Keratinocyte (primary cell): ENCODE data around the gene NCK2. TPM values are rescaled to one million over a fixed set of nuclear protein-coding genes. Genes with fewer than 3 reads are reported as not detected.

Source experiments
- DNase-seq: peaks from one replicate; pipeline ENCODE4 v3.0.0-alpha.2; 2011; ENCODE audit warnings: low read depth, missing footprints, low spot score
- FAIRE-seq: peaks from 2 replicates; lab custom pipeline; 2011; peaks lifted over from hg19 to GRCh38; lab: Jason Lieb, UNC
- H2AFZ ChIP-seq: 2 replicates; pipeline ENCODE4 v1.6.0; 2012; ENCODE audit warnings: low read length, control low read depth, inconsistent platforms; ENCODE audit not compliant: control insufficient read depth
- H3K27ac ChIP-seq: 2 replicates; pipeline ENCODE4 v1.5.1; 2011; ENCODE audit warnings: low read length; ENCODE audit not compliant: control insufficient read depth, insufficient read depth
- H3K27me3 ChIP-seq: 3 replicates; pipeline ENCODE4 v1.6.0; 2011; ENCODE audit warnings: low read length; ENCODE audit not compliant: control insufficient read depth, insufficient read depth; ENCODE audit errors: extremely low read depth
- H3K36me3 ChIP-seq, 2 experiments: 2 replicates in 1 of 2; 3 replicates in 1 of 2; pipeline ENCODE4 v1.5.1; 2011; ENCODE audit warnings: low read length in 2 of 2, mild to moderate bottlenecking in 1 of 2; ENCODE audit not compliant: control insufficient read depth in 2 of 2, insufficient read depth in 2 of 2; ENCODE audit errors: extremely low read depth in 1 of 2
- H3K4me1 ChIP-seq: 3 replicates; pipeline ENCODE4 v1.5.1; 2011; ENCODE audit warnings: low read length; ENCODE audit not compliant: control insufficient read depth, insufficient read depth; ENCODE audit errors: extremely low read depth
- H3K4me2 ChIP-seq: 3 replicates; pipeline ENCODE4 v1.6.0; 2011; ENCODE audit warnings: low read depth, low read length; ENCODE audit not compliant: control insufficient read depth, insufficient read depth; ENCODE audit errors: extremely low read depth
- H3K4me3 ChIP-seq, 3 experiments: fragments of 200-600 bp in 1 of 3; sonication (generic) in 1 of 3; 2 replicates in 2 of 3; 3 replicates in 1 of 3; pipeline ENCODE4 v1.5.1; 2011 to 2016; ENCODE audit warnings: low read length in 3 of 3, mild to moderate bottlenecking in 3 of 3, control low read depth in 2 of 3, inconsistent platforms in 1 of 3, low read depth in 1 of 3, mixed read lengths in 1 of 3, mixed run types in 1 of 3, moderate library complexity in 1 of 3; ENCODE audit not compliant: control insufficient read depth in 2 of 3, insufficient read depth in 2 of 3; ENCODE audit errors: extremely low read depth in 1 of 3
- H3K79me2 ChIP-seq: 2 replicates; pipeline ENCODE4 v1.6.0; 2012; ENCODE audit warnings: low read length; ENCODE audit not compliant: control insufficient read depth, insufficient read depth
- H3K9ac ChIP-seq: 3 replicates; pipeline ENCODE4 v1.6.0; 2011; ENCODE audit warnings: low read length; ENCODE audit not compliant: control insufficient read depth, insufficient read depth; ENCODE audit errors: extremely low read depth
- H3K9me1 ChIP-seq: 3 replicates; pipeline ENCODE4 v1.6.0; 2011; ENCODE audit warnings: low read length; ENCODE audit not compliant: control insufficient read depth, insufficient read depth; ENCODE audit errors: extremely low read depth
- H3K9me3 ChIP-seq: 2 replicates; pipeline ENCODE4 v1.5.1; 2012; ENCODE audit warnings: low read depth, low read length; ENCODE audit not compliant: control insufficient read depth
- H4K20me1 ChIP-seq: 3 replicates; pipeline ENCODE4 v1.6.0; 2011; ENCODE audit warnings: low read length; ENCODE audit not compliant: control insufficient read depth, insufficient read depth; ENCODE audit errors: extremely low read depth
- CTCF ChIP-seq, 3 experiments: IDR thresholded peaks in 1 of 3; conservative IDR thresholded peaks in 1 of 3; optimal IDR thresholded peaks in 1 of 3; 2 replicates in 2 of 3; 3 replicates in 1 of 3; pipeline versions ENCODE3 to v1.5.1; 2011; ENCODE audit warnings: low read length in 3 of 3, mild to moderate bottlenecking in 3 of 3, moderate library complexity in 2 of 3, control low read depth in 1 of 3, inconsistent platforms in 1 of 3; ENCODE audit not compliant: insufficient read depth in 2 of 3; ENCODE audit errors: extremely low read depth in 1 of 3
- EZH2 ChIP-seq: IDR thresholded peaks from one replicate; pipeline ENCODE4 v1.6.1; 2012; ENCODE audit warnings: inconsistent platforms, mild to moderate bottlenecking, low read length, moderate library complexity
- dilution Hi-C: fragments of 300-500 bp; cut with MboI; formaldehyde crosslinking; loops from one replicate; pipeline ENCODE4 v1.7.0; 2020; ENCODE audit warnings: low sequenced_read_pairs; ENCODE audit not compliant: extremely low pct_ligation_motif_present
- polyA plus RNA-seq, 5 experiments: library from polyadenylated mRNA; depleted of rRNA in 3 of 5; stranded (reverse) in 3 of 5; stranded (forward) in 1 of 5; unstranded in 1 of 5; fragments of >200 nt; gene quantifications; 1 replicate in 1 of 5; 2 replicates in 3 of 5; 3 replicates in 1 of 5; pipeline versions ENCODE4 v1.2.1 to v1.2.3, GENCODE V29; 2011 to 2012; ENCODE audit warnings: missing spikeins in 2 of 5, low read depth in 1 of 5, low replicate concordance in 1 of 5

NCK2 gene
- polyA plus RNA-seq, 1 donor (not counting 4 experiments of a cell fraction or from before 2014, with no cell fraction given), result 31.4 TPM

GRCh38 chr2:105739944-105740530, 4.7 kb upstream of the NCK2 start:
- Histone ChIP-seq H3K27me3 (no peaks in the 10 kb centered on the region), H3K4me1 (peaks cover 34% of the 10 kb centered on the region), H3K9me1 (no peaks in the 10 kb centered on the region), H2AFZ (no peak overlapping the region), H4K20me1 (no peaks in the 10 kb centered on the region), H3K79me2 (peaks cover under 1% of the 10 kb centered on the region), H3K36me3 (no peaks in the 10 kb centered on the region), H3K9me3 (no peaks in the 10 kb centered on the region), H3K4me3 (no peak overlapping the region), H3K9ac (no peak overlapping the region), H3K4me2 (no peak overlapping the region), H3K27ac (no peak overlapping the region)
- dilution Hi-C loops, result no loop called here
- DNase-seq, result no peak
- FAIRE-seq, result no peak
- no peak for TF ChIP-seq EZH2
- no peak for TF ChIP-seq CTCF (optimal IDR thresholded peaks at IDR 0.05 in 1 of 3, IDR thresholded peaks at IDR 0.05 in 1 of 3, conservative IDR thresholded peaks at IDR 0.05 in 1 of 3; ENCODE audit: extremely low read depth in 1 of 3, insufficient read depth in 2 of 3, low read length in 3 of 3)

GRCh38 chr2:105741174-105741573, 3.5 kb upstream of the NCK2 start:
- Histone ChIP-seq H3K4me1 (peaks cover 22% of the 10 kb centered on the region), H3K4me3 (no peak overlapping the region), H4K20me1 (no peaks in the 10 kb centered on the region), H3K36me3 (no peaks in the 10 kb centered on the region), H3K9ac (no peak overlapping the region), H3K9me1 (no peaks in the 10 kb centered on the region), H3K4me2 (no peak overlapping the region), H3K27ac (no peak overlapping the region), H3K9me3 (no peaks in the 10 kb centered on the region), H3K79me2 (peaks cover 11% of the 10 kb centered on the region), H3K27me3 (no peaks in the 10 kb centered on the region), H2AFZ (no peak overlapping the region)
- dilution Hi-C loops, result no loop called here
- FAIRE-seq (no peak), DNase-seq (no peak)
- TF ChIP-seq EZH2 (no peak), CTCF (optimal IDR thresholded peaks at IDR 0.05 in 1 of 3, IDR thresholded peaks at IDR 0.05 in 1 of 3, conservative IDR thresholded peaks at IDR 0.05 in 1 of 3; ENCODE audit: extremely low read depth in 1 of 3, insufficient read depth in 2 of 3, low read length in 3 of 3) (no peak)
